Measurements from ENCODE around the gene KCNA5.

KCNA5 gene

GRCh38 chr12:5014269-5014668 is 29.4 kb upstream of the KCNA5 start:
- no peak overlapping the region for H3K4me3 ChIP-seq (ENCODE audit: low read depth in 1 of 2, low read length in 2 of 2)
- no peaks in the 10 kb centered on the region for H3K27me3 ChIP-seq (ENCODE audit: control insufficient read depth in 1 of 2, insufficient read depth in 2 of 2, low read length in 2 of 2)

GRCh38 chr12:5015711-5016492 is 27.8 kb upstream of the KCNA5 start:
- Histone ChIP-seq H3K4me3 (ENCODE audit: low read depth in 1 of 2, low read length in 2 of 2) (no peak overlapping the region), H3K27ac (ENCODE audit: low read depth, low read length) (no peak overlapping the region), H3K36me3 (ENCODE audit: insufficient read depth, low read length) (no peaks in the 10 kb centered on the region), H3K9ac (ENCODE audit: low read length) (no peak overlapping the region), H3K4me1 (ENCODE audit: insufficient read depth, low read length) (no peaks in the 10 kb centered on the region), H3K9me3 (ENCODE audit: low read length) (no peaks in the 10 kb centered on the region), H3K27me3 (ENCODE audit: control insufficient read depth in 1 of 2, insufficient read depth in 2 of 2, low read length in 2 of 2) (no peaks in the 10 kb centered on the region)

More at GRCh38 chr12:5014269-5014668, 29.4 kb upstream of the KCNA5 start:
- no peak overlapping the region for H3K9ac ChIP-seq (ENCODE audit: low read length)
- no peaks in the 10 kb centered on the region for H3K36me3 ChIP-seq (ENCODE audit: insufficient read depth, low read length)
- no peaks in the 10 kb centered on the region for H3K9me3 ChIP-seq (ENCODE audit: low read length)
- H3K27ac ChIP-seq (ENCODE audit: low read depth, low read length) = no peak overlapping the region
- H3K4me1 ChIP-seq (ENCODE audit: insufficient read depth, low read length) = no peaks in the 10 kb centered on the region

GRCh38 chr12:5016526-5016925 is 27.2 kb upstream of the KCNA5 start:
- H3K9me3 ChIP-seq (ENCODE audit: low read length) = no peaks in the 10 kb centered on the region
- no peaks in the 10 kb centered on the region for H3K4me1 ChIP-seq (ENCODE audit: insufficient read depth, low read length)
- no peaks in the 10 kb centered on the region for H3K36me3 ChIP-seq (ENCODE audit: insufficient read depth, low read length)
- no peaks in the 10 kb centered on the region for H3K27me3 ChIP-seq (ENCODE audit: control insufficient read depth in 1 of 2, insufficient read depth in 2 of 2, low read length in 2 of 2)
- H3K4me3 ChIP-seq (ENCODE audit: low read depth in 1 of 2, low read length in 2 of 2) = no peak overlapping the region
- no peak overlapping the region for H3K27ac ChIP-seq (ENCODE audit: low read depth, low read length)
- H3K9ac ChIP-seq (ENCODE audit: low read length) = no peak overlapping the region

- Histone ChIP-seq H3K27me3 (ENCODE audit: control insufficient read depth in 1 of 2, insufficient read depth in 2 of 2, low read length in 2 of 2) (no peaks in the 10 kb centered on the region), H3K4me1 (ENCODE audit: insufficient read depth, low read length) (no peaks in the 10 kb centered on the region), H3K9ac (ENCODE audit: low read length) (no peak overlapping the region), H3K4me3 (ENCODE audit: low read depth in 1 of 2, low read length in 2 of 2) (no peak overlapping the region), H3K36me3 (ENCODE audit: insufficient read depth, low read length) (no peaks in the 10 kb centered on the region), H3K27ac (ENCODE audit: low read depth, low read length) (no peak overlapping the region), H3K9me3 (ENCODE audit: low read length) (no peaks in the 10 kb centered on the region)
Observed at GRCh38 chr12:5017638-5018348, 25.9 kb upstream of the KCNA5 start.

GRCh38 chr12:5018677-5019076 is 25.0 kb upstream of the KCNA5 start:
- no peak overlapping the region for H3K9ac ChIP-seq (ENCODE audit: low read length)
- no peaks in the 10 kb centered on the region for H3K9me3 ChIP-seq (ENCODE audit: low read length)
- no peaks in the 10 kb centered on the region for H3K36me3 ChIP-seq (ENCODE audit: insufficient read depth, low read length)
- no peaks in the 10 kb centered on the region for H3K4me1 ChIP-seq (ENCODE audit: insufficient read depth, low read length)
- no peak overlapping the region for H3K4me3 ChIP-seq (ENCODE audit: low read depth in 1 of 2, low read length in 2 of 2)
- H3K27me3 ChIP-seq (ENCODE audit: control insufficient read depth in 1 of 2, insufficient read depth in 2 of 2, low read length in 2 of 2) = no peaks in the 10 kb centered on the region
- no peak overlapping the region for H3K27ac ChIP-seq (ENCODE audit: low read depth, low read length)

GRCh38 chr12:5022025-5022424 is 21.7 kb upstream of the KCNA5 start:
- Histone ChIP-seq H3K27me3 (ENCODE audit: control insufficient read depth in 1 of 2, insufficient read depth in 2 of 2, low read length in 2 of 2) (no peaks in the 10 kb centered on the region), H3K9ac (ENCODE audit: low read length) (no peak overlapping the region)

GRCh38 chr12:5022465-5023061 is 21.1 kb upstream of the KCNA5 start:
- Histone ChIP-seq H3K4me3 (ENCODE audit: low read depth in 1 of 2, low read length in 2 of 2) (no peak overlapping the region), H3K9ac (ENCODE audit: low read length) (no peak overlapping the region), H3K9me3 (ENCODE audit: low read length) (no peaks in the 10 kb centered on the region), H3K36me3 (ENCODE audit: insufficient read depth, low read length) (no peaks in the 10 kb centered on the region), H3K27ac (ENCODE audit: low read depth, low read length) (no peak overlapping the region), H3K4me1 (ENCODE audit: insufficient read depth, low read length) (no peaks in the 10 kb centered on the region), H3K27me3 (ENCODE audit: control insufficient read depth in 1 of 2, insufficient read depth in 2 of 2, low read length in 2 of 2) (no peaks in the 10 kb centered on the region)

More at GRCh38 chr12:5022025-5022424, 21.7 kb upstream of the KCNA5 start:
- H3K9me3 ChIP-seq (ENCODE audit: low read length) = no peaks in the 10 kb centered on the region
- no peaks in the 10 kb centered on the region for H3K36me3 ChIP-seq (ENCODE audit: insufficient read depth, low read length)
- H3K4me1 ChIP-seq (ENCODE audit: insufficient read depth, low read length) = no peaks in the 10 kb centered on the region
- H3K4me3 ChIP-seq (ENCODE audit: low read depth in 1 of 2, low read length in 2 of 2) = no peak overlapping the region
- no peak overlapping the region for H3K27ac ChIP-seq (ENCODE audit: low read depth, low read length)

- H3K27me3 ChIP-seq (ENCODE audit: control insufficient read depth in 1 of 2, insufficient read depth in 2 of 2, low read length in 2 of 2) = no peaks in the 10 kb centered on the region
- no peak overlapping the region for H3K27ac ChIP-seq (ENCODE audit: low read depth, low read length)
- H3K9ac ChIP-seq (ENCODE audit: low read length) = no peak overlapping the region
- no peaks in the 10 kb centered on the region for H3K9me3 ChIP-seq (ENCODE audit: low read length)
- no peaks in the 10 kb centered on the region for H3K4me1 ChIP-seq (ENCODE audit: insufficient read depth, low read length)
- H3K4me3 ChIP-seq (ENCODE audit: low read depth in 1 of 2, low read length in 2 of 2) = no peak overlapping the region
- H3K36me3 ChIP-seq (ENCODE audit: insufficient read depth, low read length) = no peaks in the 10 kb centered on the region
Observed at GRCh38 chr12:5023842-5024241, 19.8 kb upstream of the KCNA5 start.

- no peak overlapping the region for H3K4me3 ChIP-seq (ENCODE audit: low read depth in 1 of 2, low read length in 2 of 2)
- H3K4me1 ChIP-seq (ENCODE audit: insufficient read depth, low read length) = no peaks in the 10 kb centered on the region
- no peaks in the 10 kb centered on the region for H3K27me3 ChIP-seq (ENCODE audit: control insufficient read depth in 1 of 2, insufficient read depth in 2 of 2, low read length in 2 of 2)
- H3K9me3 ChIP-seq (ENCODE audit: low read length) = no peaks in the 10 kb centered on the region
- H3K36me3 ChIP-seq (ENCODE audit: insufficient read depth, low read length) = no peaks in the 10 kb centered on the region
- no peak overlapping the region for H3K27ac ChIP-seq (ENCODE audit: low read depth, low read length)
- H3K9ac ChIP-seq (ENCODE audit: low read length) = no peak overlapping the region
Observed at GRCh38 chr12:5026342-5026938, 17.2 kb upstream of the KCNA5 start.

- Histone ChIP-seq H3K4me3 (ENCODE audit: low read depth in 1 of 2, low read length in 2 of 2) (no peak overlapping the region), H3K4me1 (ENCODE audit: insufficient read depth, low read length) (no peaks in the 10 kb centered on the region), H3K9me3 (ENCODE audit: low read length) (no peaks in the 10 kb centered on the region), H3K9ac (ENCODE audit: low read length) (no peak overlapping the region), H3K27me3 (ENCODE audit: control insufficient read depth in 1 of 2, insufficient read depth in 2 of 2, low read length in 2 of 2) (no peaks in the 10 kb centered on the region), H3K27ac (ENCODE audit: low read depth, low read length) (no peak overlapping the region), H3K36me3 (ENCODE audit: insufficient read depth, low read length) (no peaks in the 10 kb centered on the region)
Observed at GRCh38 chr12:5027046-5027821, 16.4 kb upstream of the KCNA5 start.

GRCh38 chr12:5030066-5030465 is 13.6 kb upstream of the KCNA5 start:
- Histone ChIP-seq H3K9me3 (ENCODE audit: low read length) (no peaks in the 10 kb centered on the region), H3K27me3 (ENCODE audit: control insufficient read depth in 1 of 2, insufficient read depth in 2 of 2, low read length in 2 of 2) (no peaks in the 10 kb centered on the region), H3K4me3 (ENCODE audit: low read depth in 1 of 2, low read length in 2 of 2) (no peak overlapping the region), H3K36me3 (ENCODE audit: insufficient read depth, low read length) (no peaks in the 10 kb centered on the region), H3K4me1 (ENCODE audit: insufficient read depth, low read length) (no peaks in the 10 kb centered on the region), H3K27ac (ENCODE audit: low read depth, low read length) (no peak overlapping the region), H3K9ac (ENCODE audit: low read length) (no peak overlapping the region)

Data from muscle layer of colon (tissue), 2 donors.